Endothelial cell of umbilical vein (primary cell): ENCODE results near the gene VRTN. TPM values are rescaled to one million over a fixed set of nuclear protein-coding genes. Genes with fewer than 3 reads are reported as not detected.

Experiments
- polyA plus RNA-seq, 4 experiments: library from polyadenylated mRNA; depleted of rRNA in 3 of 4; stranded (reverse) in 3 of 4; unstranded in 1 of 4; fragments of >200 nt; gene quantifications; 2 replicates each; pipeline versions ENCODE4 v1.2.1 to v1.2.3, GENCODE V29; 2011 to 2012; ENCODE audit warnings: missing spikeins in 1 of 4
- total RNA-seq: library from RNA; stranded (reverse); gene quantifications from 2 replicates; pipeline ENCODE4 v1.2.3, GENCODE V29; 2021

The VRTN gene
- total and polyA plus RNA-seq, 2 donors (not counting 3 experiments of a cell fraction or from before 2014, with no cell fraction given) = 0.03 TPM; not detected in 1

Other genes with a start within 250 kb of the VRTN start
- not detected in 2 replicates for gene VSX2, start 109.0 kb upstream of the VRTN start, total RNA-seq
- gene VSX2, start 109.0 kb upstream of the VRTN start, polyA plus RNA-seq = not detected in 2 replicates
- 81.6 and 84.2 TPM in 2 replicates for gene ABCD4, start 45.5 kb upstream of the VRTN start, total RNA-seq
- 50.6 and 58.2 TPM in 2 replicates for gene ABCD4, start 45.5 kb upstream of the VRTN start, polyA plus RNA-seq
- not detected in 2 replicates for gene SYNDIG1L, start 77.7 kb downstream of the VRTN start, total RNA-seq
- not detected in 2 replicates for gene SYNDIG1L, start 77.7 kb downstream of the VRTN start, polyA plus RNA-seq
- 203 and 238 TPM in 2 replicates for gene NPC2, start 144.8 kb downstream of the VRTN start, total RNA-seq
- gene NPC2, start 144.8 kb downstream of the VRTN start, polyA plus RNA-seq = 405 and 406 TPM in 2 replicates
- gene ISCA2, start 145.3 kb downstream of the VRTN start, total RNA-seq = 21.7 and 22.6 TPM in 2 replicates
- 25.7 and 29.6 TPM in 2 replicates for gene ISCA2, start 145.3 kb downstream of the VRTN start, polyA plus RNA-seq